GM18502 (cell line): ENCODE results near the gene NFE2L1.

ENCODE experiments used
- ATAC-seq: cut with Tn5 transposase; IDR thresholded peaks from one replicate; pipeline ENCODE4 v1.9.1; 2021; ENCODE audit warnings: mild to moderate bottlenecking; ENCODE audit not compliant: unreplicated experiment, poor library complexity

The NFE2L1 gene

GRCh38 chr17:48104440-48104839 lies 56.3 kb downstream of the NFE2L1 start:
- no peak for ATAC-seq

- ATAC-seq: no peak
Observed at GRCh38 chr17:48106802-48107136, 58.6 kb downstream of the NFE2L1 start.

GRCh38 chr17:48107137-48108055 lies 59.2 kb downstream of the NFE2L1 start, which contains the start of gene SNX11:
TSS of gene SNX11 (plus strand) at chr17:48107766. CDS start at chr17:48112044, 4,278 bp downstream.
- ATAC-seq: peak; percentile 76

DNA sequence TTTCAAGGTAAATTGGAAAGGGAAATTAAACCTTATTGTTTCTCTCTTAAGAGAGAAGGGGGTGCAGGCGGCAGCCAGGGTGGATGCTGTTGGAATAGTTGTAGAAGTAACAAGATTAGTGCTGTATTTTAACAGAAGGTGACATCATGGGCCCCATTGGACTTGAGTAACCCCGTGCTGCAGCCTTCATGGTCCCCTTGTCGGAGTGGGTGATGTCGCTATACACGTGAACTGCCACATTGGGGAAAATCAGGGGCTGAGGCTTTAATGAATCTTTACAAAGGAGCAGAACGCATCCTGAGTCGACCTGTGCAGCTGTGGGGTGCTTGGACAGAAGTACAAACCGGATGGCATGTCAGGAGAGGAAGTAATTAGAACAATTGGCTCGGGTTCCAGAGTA lies 62.6 kb downstream of the NFE2L1 start:
- no peak for ATAC-seq
